Stimulated activated CD8-positive, alpha-beta memory T cell treated with anti-CD3 and anti-CD28 coated beads, Interleukin-4, amount 100 ng/mL, for 24 hours (primary cell): ENCODE measurements around the gene ARHGEF4.

ENCODE experiments used
- DNase-seq: peaks from one replicate; pipeline ENCODE4 v3.0.0-alpha.2; 2020; ENCODE audit warnings: low read depth

The ARHGEF4 gene

GRCh38 chr2:131093696-131094462 is 257.2 kb downstream of the ARHGEF4 start:
- no peak for DNase-seq

GRCh38 chr2:131094463-131095281 is 258.0 kb downstream of the ARHGEF4 start:
- DNase-seq, result no peak
